Omental fat pad (tissue), 4 donors: ENCODE measurements around the gene NFIA. TPM values are rescaled to one million over a fixed set of nuclear protein-coding genes. Genes with fewer than 3 reads are reported as not detected.

ENCODE experiments used
- ATAC-seq: fragments of 150-250 bp; one replicate; pipeline ENCODE4 v1.9.1; 2016; ENCODE audit warnings: mild to moderate bottlenecking, moderate library complexity; ENCODE audit not compliant: low FRiP score
- DNase-seq: peaks from one replicate; pipeline ENCODE4 v3.0.0-alpha.2; 2019; ENCODE audit warnings: low spot score
- CTCF ChIP-seq, 3 donors: fragments of 450-650 bp; IDR thresholded peaks; one replicate each; pipeline ENCODE4 v1.5.1; 2016 to 2017; ENCODE audit warnings: antibody characterized with exemption in 3 of 3, mild to moderate bottlenecking in 3 of 3, moderate library complexity in 2 of 3
- total RNA-seq, 4 donors: library from RNA; depleted of rRNA; stranded (reverse); fragments of >200 nt; gene quantifications; one replicate each; pipeline ENCODE4 v1.1.0, GENCODE V29; 2016

Gene NFIA
- total RNA-seq, 4 donors from 2014 or later, result 61.1 to 159 (median 77.5) TPM

GRCh38 chr1:61085983-61086644 lies 3.8 kb downstream of the NFIA start:
- ATAC-seq, result no peak
- no peak for DNase-seq
- no peak for TF ChIP-seq CTCF (IDR thresholded peaks at IDR 0.05)

DNA sequence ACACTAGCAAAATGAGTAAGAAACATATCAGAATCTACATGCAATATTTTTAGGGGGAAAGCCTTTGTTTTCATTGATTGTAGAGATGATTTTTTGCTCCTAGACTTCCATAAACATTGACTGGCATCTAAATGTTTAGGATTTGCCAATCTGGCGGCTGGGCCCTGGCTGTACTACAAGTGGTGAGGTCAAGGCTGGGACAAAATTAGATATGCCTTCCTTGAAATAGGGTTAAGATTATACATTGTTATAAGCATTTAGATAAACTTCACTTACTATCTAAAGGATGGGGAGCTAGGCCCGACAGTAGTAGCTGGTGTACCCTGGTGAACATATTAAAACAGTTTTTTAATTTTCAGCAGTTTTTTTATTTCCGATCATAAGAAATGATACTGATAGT lies 5.2 kb downstream of the NFIA start:
- TF ChIP-seq CTCF (IDR thresholded peaks at IDR 0.05), result no peak
- ATAC-seq (no peak), DNase-seq (no peak)

- ATAC-seq (no peak), DNase-seq (no peak)
- no peak for TF ChIP-seq CTCF (IDR thresholded peaks at IDR 0.05)
Observed at GRCh38 chr1:61088163-61088974, 6.0 kb downstream of the NFIA start.

GRCh38 chr1:61089338-61089737 lies 7.0 kb downstream of the NFIA start:
- no peak for ATAC-seq
- DNase-seq, result no peak
- no peak for TF ChIP-seq CTCF (IDR thresholded peaks at IDR 0.05)

DNA sequence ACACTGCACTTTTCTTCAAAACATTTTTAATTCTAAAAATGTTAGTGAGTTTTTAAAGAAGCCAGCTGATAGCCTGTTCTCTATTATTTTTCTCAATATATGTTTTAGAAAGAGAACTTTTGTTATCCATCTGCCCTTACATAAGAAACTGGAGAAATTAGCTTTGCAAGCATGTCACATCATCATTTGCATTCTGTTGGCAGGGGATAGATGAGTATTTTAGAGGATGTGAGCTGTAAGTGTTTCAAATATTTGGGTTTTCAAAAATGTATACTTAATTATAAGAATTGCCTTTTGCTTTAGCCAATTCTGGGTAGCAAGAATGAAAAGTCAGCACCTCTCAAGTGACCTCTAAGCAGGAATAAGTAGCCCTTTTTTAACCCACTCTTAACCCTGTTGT lies 7.4 kb downstream of the NFIA start:
- no peak for TF ChIP-seq CTCF (IDR thresholded peaks at IDR 0.05)
- ATAC-seq (no peak), DNase-seq (no peak)

- DNase-seq (no peak), ATAC-seq (no peak)
- no peak for TF ChIP-seq CTCF (IDR thresholded peaks at IDR 0.05)
Observed at GRCh38 chr1:61090546-61091202, 8.3 kb downstream of the NFIA start.
